GM12878 (cell line): ENCODE measurements around the gene NKD1. TPM values are rescaled to one million over a fixed set of nuclear protein-coding genes. Genes with fewer than 3 reads are reported as not detected.

Experiments
- ATAC-seq: fragments of 200-7000 bp; cut with Tn5 transposase; 3 replicates; pipeline ENCODE4 v1.9.1; 2020; ENCODE audit warnings: mild to moderate bottlenecking, moderate library complexity
- BruUV-seq: library from RNA; stranded (reverse); fragments of 400-500 nt; replicated peaks from 2 replicates; lab custom pipeline; 2021; lab: Mats Ljungman, UMichigan
- CTCF ChIA-PET: fragments of 300-600 bp; sonication (Branson Sonifier 250); formaldehyde crosslinking; extraction: SDS; loops from one replicate; lab custom pipeline; 2021; ENCODE audit warnings: inconsistent platforms; lab: Yijun Ruan, JAX
- POLR2A ChIA-PET: fragments of 350-600 bp; formaldehyde crosslinking; extraction: SDS; loops from one replicate; lab custom pipeline; 2021; ENCODE audit warnings: inconsistent platforms; lab: Charles Lee
- RAD21 ChIA-PET: fragments of 300-600 bp; sonication (Branson Sonifier 250); formaldehyde crosslinking; loops from one replicate; lab custom pipeline; 2023; ENCODE audit warnings: antibody characterized with exemption; ENCODE audit not compliant: unreplicated experiment; lab: Charles Lee
- SMC1A ChIA-PET: fragments of 300-600 bp; sonication (Branson Sonifier 250); formaldehyde crosslinking; loops from one replicate; lab custom pipeline; 2023; ENCODE audit not compliant: unreplicated experiment, uncharacterized antibody; lab: Charles Lee
- DNase-seq: peaks from one replicate; pipeline ENCODE4 v3.0.0-alpha.2; 2011; ENCODE audit warnings: low read depth, low spot score
- FAIRE-seq: peaks from 3 replicates; lab custom pipeline; 2011; peaks lifted over from hg19 to GRCh38; lab: Jason Lieb, UNC
- H2AFZ ChIP-seq: 2 replicates; pipeline ENCODE4 v1.6.0; 2011; ENCODE audit warnings: low read depth, low read length, control low read depth; ENCODE audit not compliant: control insufficient read depth
- H3K27ac ChIP-seq: 2 replicates; pipeline ENCODE4 v1.5.1; 2011; ENCODE audit warnings: control low read depth; ENCODE audit not compliant: control insufficient read depth, insufficient read depth
- H3K27me3 ChIP-seq, 2 experiments: replicated peaks in 1 of 2; 2 replicates each; pipeline versions ENCODE4 v1.6.0 to v1.6.1; 2011; ENCODE audit warnings: low read length in 1 of 2; ENCODE audit not compliant: control insufficient read depth in 2 of 2, insufficient read depth in 2 of 2
- H3K36me3 ChIP-seq, 2 experiments: 2 replicates each; pipeline ENCODE4 v1.5.1; 2011; ENCODE audit warnings: low read length in 1 of 2; ENCODE audit not compliant: control insufficient read depth in 2 of 2, insufficient read depth in 2 of 2
- H3K4me1 ChIP-seq: 2 replicates; pipeline ENCODE4 v1.6.1; 2011; ENCODE audit warnings: mild to moderate bottlenecking, low read length, moderate library complexity, mixed read lengths; ENCODE audit not compliant: control insufficient read depth, insufficient read depth
- H3K4me2 ChIP-seq: 2 replicates; pipeline ENCODE4 v1.6.0; 2011; ENCODE audit warnings: control low read depth; ENCODE audit not compliant: control insufficient read depth, insufficient read depth
- H3K4me3 ChIP-seq: fragments of 200-600 bp; sonication (generic); 2 replicates; pipeline ENCODE4 v1.5.1; 2016
- H3K79me2 ChIP-seq: 2 replicates; pipeline ENCODE4 v1.6.0; 2011; ENCODE audit warnings: low read length; ENCODE audit not compliant: control insufficient read depth, insufficient read depth
- H3K9ac ChIP-seq: 2 replicates; pipeline ENCODE4 v1.8.0; 2011; ENCODE audit warnings: low read length, control low read depth, mixed read lengths; ENCODE audit not compliant: control insufficient read depth, insufficient read depth
- H3K9me3 ChIP-seq: replicated peaks from 3 replicates; pipeline ENCODE4 v1.5.1; 2011; ENCODE audit warnings: mild to moderate bottlenecking, low read length; ENCODE audit not compliant: control insufficient read depth, insufficient read depth
- H4K20me1 ChIP-seq: 2 replicates; pipeline ENCODE4 v1.6.0; 2011; ENCODE audit not compliant: control insufficient read depth, insufficient read depth
- ESRRA ChIP-seq: IDR thresholded peaks from 2 replicates; pipeline ENCODE4 v1.6.1; 2012; ENCODE audit warnings: mild to moderate bottlenecking, low read length, improper control_type of control experiment
- FOS ChIP-seq: IDR thresholded peaks from 3 replicates; pipeline ENCODE4 v1.6.1; 2011; ENCODE audit warnings: borderline replicate concordance; ENCODE audit not compliant: insufficient read length; ENCODE audit errors: extremely low read depth
- NFIC ChIP-seq: IDR thresholded peaks from 2 replicates; pipeline ENCODE4 v1.6.1; 2012; ENCODE audit warnings: low read depth, mild to moderate bottlenecking, inconsistent platforms, low read length, moderate library complexity
- PAX8 ChIP-seq: fragments of 450-650 bp; IDR thresholded peaks from 2 replicates; pipeline ENCODE4 v1.6.1; 2017; ENCODE audit warnings: mild to moderate bottlenecking, moderate library complexity
- PKNOX1 ChIP-seq: fragments of 450-650 bp; IDR thresholded peaks from 2 replicates; pipeline ENCODE4 v1.6.1; 2016; ENCODE audit warnings: mild to moderate bottlenecking
- RELB ChIP-seq: fragments of 450-650 bp; IDR thresholded peaks from 2 replicates; pipeline ENCODE4 v1.6.1; 2017; ENCODE audit warnings: low read depth, mild to moderate bottlenecking, moderate library complexity
- SMARCA5 ChIP-seq: fragments of 450-650 bp; IDR thresholded peaks from 2 replicates; pipeline ENCODE4 v1.6.1; 2017; ENCODE audit warnings: mild to moderate bottlenecking
- SREBF1 ChIP-seq: IDR thresholded peaks from 2 replicates; pipeline ENCODE4 v1.6.1; 2012; ENCODE audit warnings: mild to moderate bottlenecking, low read length
- TBL1XR1 ChIP-seq: IDR thresholded peaks from 2 replicates; pipeline ENCODE4 v1.6.1; 2012; ENCODE audit warnings: low read depth, low read length, improper control_type of control experiment
- WRNIP1 ChIP-seq: IDR thresholded peaks from 2 replicates; pipeline ENCODE4 v1.6.1; 2011; ENCODE audit warnings: low read depth, low read length, improper control_type of control experiment, borderline replicate concordance
- ZNF207 ChIP-seq: fragments of 450-650 bp; IDR thresholded peaks from 2 replicates; pipeline ENCODE4 v1.6.1; 2014; ENCODE audit warnings: antibody characterized with exemption, mild to moderate bottlenecking, borderline replicate concordance
- WGBS: methylation state at CpG from one replicate; pipeline ENCODE4 v1.1.6; 2016; ENCODE audit warnings: low lambda C conversion rate; ENCODE audit not compliant: insufficient replicate concordance, insufficient coverage; ENCODE audit errors: missing lambda C conversion rate; 5-methylcytosine and 5-hydroxymethylcytosine counted together
- in situ Hi-C: fragments of 300-500 bp; cut with MboI; formaldehyde crosslinking; loops from 9 replicates; pipeline ENCODE4 v1.14.3; 2018; ENCODE audit warnings: mixed read lengths
- intact Hi-C: fragments of 100-400 bp; cut with micrococcal nuclease; formaldehyde crosslinking; loops from one replicate; pipeline ENCODE4 v1.14.2; 2022; ENCODE audit not compliant: unreplicated experiment
- polyA plus RNA-seq, 11 experiments: library from polyadenylated mRNA; depleted of rRNA in 4 of 11; unstranded in 6 of 11; stranded (reverse) in 5 of 11; fragments of >200 nt; fragmentation: Nextera tagmentation in 4 of 11; fragmentation: Illumina TruSeq in 1 of 11; extraction: Ambion mirVana in 4 of 11; extraction: Trizol in 1 of 11; gene quantifications; 1 replicate in 1 of 11; 2 replicates in 10 of 11; pipeline versions ENCODE4 v1.2.1 to v1.2.3, GENCODE V29; 2011 to 2016; ENCODE audit warnings: inconsistent platforms in 2 of 11, missing spikeins in 2 of 11, low read depth in 1 of 11
- total RNA-seq, 4 experiments: library from RNA; depleted of rRNA in 3 of 4; stranded (reverse); fragments of >200 nt in 3 of 4; fragmentation: Illumina TruSeq in 1 of 4; extraction: Trizol in 1 of 4; gene quantifications; 2 replicates each; pipeline versions ENCODE4 v1.2.1 to v1.2.3, GENCODE V29; 2013 to 2021

The NKD1 gene
- total and polyA plus RNA-seq, 10 of the 15 experiments (the other 5 are each of a cell fraction or from before 2014, with no cell fraction given), result under 0.01 to 0.49 (median 0.04) TPM; not detected in 2

DNA sequence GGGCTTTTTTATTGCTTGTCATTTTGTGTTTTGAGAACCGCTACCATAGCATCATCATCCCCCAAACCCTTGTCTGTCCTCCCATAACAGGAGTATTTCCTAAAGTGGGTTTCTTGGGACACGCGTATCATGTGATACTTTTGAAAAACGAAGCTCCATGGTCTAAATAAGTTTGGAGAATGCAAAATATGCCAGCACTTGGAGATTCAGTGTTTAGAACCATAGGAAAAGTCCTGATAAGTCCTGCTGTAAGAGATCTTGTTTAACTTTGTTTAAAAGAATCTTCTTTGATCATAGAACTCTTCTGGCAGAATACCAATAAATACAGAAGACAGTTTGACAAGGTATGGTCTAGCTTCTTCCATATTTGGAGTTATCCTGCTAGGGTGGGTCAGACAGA is 59.3 kb downstream of the NKD1 start:
- H3K9ac ChIP-seq, result no peak overlapping the region
- H3K27ac ChIP-seq, result no peak overlapping the region
- CTCF ChIA-PET, result interaction anchor here (0.9 to 1.3 kb wide), 3 partner anchors 20 to 199 kb away, joined by 3 to 4 read pairs (median 4); no protein-coding TSS in a partner anchor
- intact Hi-C loops (no loop called here), in situ Hi-C loops (no loop called here)
- H3K4me1 ChIP-seq, result peaks cover 3% of the 10 kb centered on the region; the same call in 1 of the 2 replicates
- no peak overlapping the region for H3K4me3 ChIP-seq
- WGBS, result 72% methylated on average over 4 of the region's 4 CpGs
- H3K9me3 ChIP-seq, result no peaks in the 10 kb centered on the region
- no peak overlapping the region for H3K4me2 ChIP-seq
- RAD21 ChIA-PET, result no interaction called here
- no peaks in the 10 kb centered on the region; a peak in 1 of 4 replicates for H3K27me3 ChIP-seq
- no peaks in the 10 kb centered on the region for H3K79me2 ChIP-seq
- no peaks in the 10 kb centered on the region for H4K20me1 ChIP-seq
- no peak for TF ChIP-seq SMARCA5
- TF ChIP-seq ZNF207, result no peak
- TF ChIP-seq WRNIP1, result no peak
- TF ChIP-seq SREBF1, result no peak
- no peak for TF ChIP-seq FOS
- no peak for TF ChIP-seq NFIC
- no peak for TF ChIP-seq TBL1XR1
- POLR2A ChIA-PET, result no interaction called here
- no peaks in the 10 kb centered on the region for H3K36me3 ChIP-seq
- FAIRE-seq (no peak), ATAC-seq (no peak), DNase-seq (no peak)
- H2AFZ ChIP-seq, result no peak overlapping the region
- SMC1A ChIA-PET, result interaction anchor here (0.6 to 1.2 kb wide), 2 partner anchors 19 to 61 kb away, joined by 3 read pairs; no protein-coding TSS in a partner anchor
- no TSS peak for BruUV-seq

- DNase-seq (no peak), FAIRE-seq (no peak), ATAC-seq (no peak)
- Histone ChIP-seq H4K20me1 (no peaks in the 10 kb centered on the region), H3K79me2 (no peaks in the 10 kb centered on the region), H2AFZ (no peak overlapping the region), H3K4me2 (no peak overlapping the region), H3K4me1 (peaks cover 3% of the 10 kb centered on the region; the same call in 1 of the 2 replicates), H3K9ac (no peak overlapping the region), H3K9me3 (no peaks in the 10 kb centered on the region), H3K4me3 (no peak overlapping the region), H3K27me3 (no peaks in the 10 kb centered on the region; a peak in 1 of 4 replicates), H3K27ac (no peak overlapping the region), H3K36me3 (no peaks in the 10 kb centered on the region)
- ChIA-PET RAD21 (no interaction called here), POLR2A (no interaction called here), CTCF (interaction anchor here (1.3 kb wide), 2 partner anchors 58 to 198 kb away, joined by 3 to 4 read pairs; no protein-coding TSS in a partner anchor), SMC1A (interaction anchor here (0.6 kb wide), 1 partner anchor 20 kb away, joined by 3 read pairs; no protein-coding TSS in a partner anchor)
- BruUV-seq, result no TSS peak
- WGBS, result 53% methylated on average over 14 of the region's 14 CpGs
- intact Hi-C loops, result no loop called here
- in situ Hi-C loops, result no loop called here
- TF ChIP-seq PKNOX1 (no peak), RELB (no peak), ESRRA (no peak), PAX8 (no peak)
Observed at GRCh38 chr16:50607970-50608557, 59.9 kb downstream of the NKD1 start.
